H1 (cell line): ENCODE results near the gene SEL1L3. TPM values are rescaled to one million over a fixed set of nuclear protein-coding genes. Genes with fewer than 3 reads are reported as not detected.

Experiments used
- CTCF ChIA-PET: fragments of 300-600 bp; sonication (Branson Sonifier 250); formaldehyde crosslinking; loops from one replicate; lab custom pipeline; 2021; ENCODE audit not compliant: partially characterized antibody; lab: Charles Lee
- POLR2A ChIA-PET: fragments of 300-600 bp; sonication (Branson Sonifier 250); formaldehyde crosslinking; loops from one replicate; lab custom pipeline; 2021; ENCODE audit warnings: inconsistent platforms; ENCODE audit not compliant: partially characterized antibody; lab: Charles Lee
- DNase-seq, 2 experiments: peaks; one replicate each; pipeline versions ENCODE4 v3.0.0 to v3.0.0-alpha.2; 2010 to 2022; ENCODE audit warnings: low spot score in 2 of 2, low read depth in 1 of 2, mixed read lengths in 1 of 2
- FAIRE-seq: peaks from 2 replicates; lab custom pipeline; 2011; peaks lifted over from hg19 to GRCh38; lab: Jason Lieb, UNC
- H2AFZ ChIP-seq: 2 replicates; pipeline ENCODE4 v1.8.1; 2012; ENCODE audit warnings: low read length, inconsistent platforms
- H2AK5ac ChIP-seq: 2 replicates; pipeline ENCODE4 v1.6.1; 2013; ENCODE audit warnings: low read depth, low read length
- H2BK120ac ChIP-seq: replicated peaks from 2 replicates; pipeline ENCODE3; 2013; ENCODE audit warnings: low read depth, low read length, inconsistent platforms
- H2BK12ac ChIP-seq: 2 replicates; pipeline ENCODE4 v1.6.1; 2013; ENCODE audit warnings: low read depth, low read length
- H2BK15ac ChIP-seq: 2 replicates; pipeline ENCODE4 v1.6.1; 2013; ENCODE audit warnings: low read length
- H2BK20ac ChIP-seq: 2 replicates; pipeline ENCODE4 v1.6.1; 2013; ENCODE audit warnings: low read length
- H2BK5ac ChIP-seq: 2 replicates; pipeline ENCODE4 v1.6.1; 2013; ENCODE audit warnings: low read depth, low read length
- H3K14ac ChIP-seq: 2 replicates; pipeline ENCODE4 v1.6.1; 2013; ENCODE audit warnings: inconsistent platforms; ENCODE audit not compliant: insufficient read length
- H3K18ac ChIP-seq: 2 replicates; pipeline ENCODE4 v1.6.1; 2013; ENCODE audit warnings: low read length; ENCODE audit errors: extremely low read depth
- H3K23ac ChIP-seq: 2 replicates; pipeline ENCODE4 v1.6.1; 2013; ENCODE audit warnings: inconsistent platforms; ENCODE audit not compliant: insufficient read length
- H3K23me2 ChIP-seq: 2 replicates; pipeline ENCODE4 v1.6.1; 2013; ENCODE audit warnings: low read depth, low read length
- H3K27ac ChIP-seq: 2 replicates; pipeline ENCODE4 v1.6.1; 2011; ENCODE audit warnings: low read depth, low read length, inconsistent platforms
- H3K27me3 ChIP-seq, 4 experiments: replicated peaks in 1 of 4; 1 replicate in 1 of 4; 2 replicates in 3 of 4; pipeline versions ENCODE4 v1.6.1 to v1.8.1; 2011 to 2013; ENCODE audit warnings: low read length in 3 of 4, mild to moderate bottlenecking in 3 of 4, inconsistent platforms in 2 of 4, mixed read lengths in 2 of 4, moderate library complexity in 1 of 4; ENCODE audit not compliant: control insufficient read depth in 3 of 4, insufficient read depth in 3 of 4; ENCODE audit errors: extremely low read depth in 1 of 4
- H3K36me3 ChIP-seq, 4 experiments: 2 replicates each; pipeline versions ENCODE4 v1.6.1 to v1.8.1; 2011 to 2013; ENCODE audit warnings: mild to moderate bottlenecking in 4 of 4, low read length in 3 of 4, moderate library complexity in 2 of 4, control low read depth in 1 of 4, inconsistent platforms in 1 of 4; ENCODE audit not compliant: insufficient read depth in 4 of 4, control insufficient read depth in 2 of 4
- H3K4ac ChIP-seq: replicated peaks from 2 replicates; pipeline ENCODE3; 2013; ENCODE audit warnings: low read length, low read depth, mixed read lengths, inconsistent platforms; ENCODE audit not compliant: insufficient read length
- H3K4me1 ChIP-seq, 4 experiments: replicated peaks in 1 of 4; 1 replicate in 1 of 4; 2 replicates in 3 of 4; pipeline versions ENCODE4 v1.6.1 to v1.8.1; 2011 to 2013; ENCODE audit warnings: low read length in 3 of 4, inconsistent platforms in 2 of 4, mixed read lengths in 1 of 4; ENCODE audit not compliant: insufficient read depth in 4 of 4, control insufficient read depth in 3 of 4
- H3K4me2 ChIP-seq, 2 experiments: 2 replicates each; pipeline versions ENCODE4 v1.6.1 to v1.8.1; 2011 to 2013; ENCODE audit warnings: low read depth in 2 of 2, low read length in 2 of 2, control low read depth in 1 of 2, inconsistent platforms in 1 of 2, mild to moderate bottlenecking in 1 of 2; ENCODE audit not compliant: insufficient read depth in 1 of 2
- H3K4me3 ChIP-seq, 4 experiments: fragments of 200-600, 300-600 bp in 1 of 4; sonication (generic), shearing (Covaris generic), sonication (Bioruptor Twin) in 1 of 4; 2 replicates each; pipeline versions ENCODE4 v1.5.1 to v1.8.1; 2011 to 2016; ENCODE audit warnings: low read length in 4 of 4, low read depth in 3 of 4, control low read depth in 2 of 4, inconsistent platforms in 2 of 4, mild to moderate bottlenecking in 2 of 4, mixed read lengths in 1 of 4, moderate library complexity in 1 of 4; ENCODE audit not compliant: insufficient read depth in 2 of 4; ENCODE audit errors: extremely low read depth in 1 of 4
- H3K56ac ChIP-seq: replicated peaks from 2 replicates; pipeline ENCODE3; 2013; ENCODE audit warnings: low read depth, mild to moderate bottlenecking, mixed read lengths, low read length, inconsistent platforms; ENCODE audit not compliant: insufficient read length
- H3K79me1 ChIP-seq: 2 replicates; pipeline ENCODE4 v1.6.1; 2013; ENCODE audit warnings: low read depth, low read length, control low read depth
- H3K79me2 ChIP-seq, 2 experiments: 2 replicates each; pipeline versions ENCODE4 v1.6.1 to v1.8.1; 2012 to 2013; ENCODE audit warnings: low read length in 2 of 2, mild to moderate bottlenecking in 2 of 2, inconsistent platforms in 1 of 2; ENCODE audit not compliant: insufficient read depth in 2 of 2, control insufficient read depth in 1 of 2
- H3K9ac ChIP-seq, 4 experiments: replicated peaks in 1 of 4; 1 replicate in 1 of 4; 2 replicates in 3 of 4; pipeline versions ENCODE4 v1.6.1 to v1.8.1; 2011 to 2013; ENCODE audit warnings: low read depth in 3 of 4, low read length in 3 of 4, control low read depth in 2 of 4, mild to moderate bottlenecking in 2 of 4, moderate library complexity in 2 of 4, inconsistent platforms in 1 of 4; ENCODE audit errors: extremely low read depth in 1 of 4
- H3K9me3 ChIP-seq, 2 experiments: 2 replicates each; pipeline versions ENCODE4 v1.6.1 to v1.8.1; 2012 to 2013; ENCODE audit warnings: mild to moderate bottlenecking in 2 of 2, moderate library complexity in 2 of 2, control low read depth in 1 of 2, inconsistent platforms in 1 of 2, low read depth in 1 of 2, low read length in 1 of 2, mixed read lengths in 1 of 2; ENCODE audit not compliant: insufficient read depth in 2 of 2
- H4K20me1 ChIP-seq, 2 experiments: replicated peaks in 1 of 2; 2 replicates each; pipeline versions ENCODE3 to v1.8.1; 2011 to 2013; ENCODE audit warnings: inconsistent platforms in 2 of 2, low read length in 2 of 2, mild to moderate bottlenecking in 1 of 2; ENCODE audit not compliant: insufficient read depth in 2 of 2, control insufficient read depth in 1 of 2
- H4K5ac ChIP-seq: 2 replicates; pipeline ENCODE4 v1.6.1; 2013; ENCODE audit warnings: low read length, low read depth, mixed read lengths, inconsistent platforms; ENCODE audit not compliant: insufficient read length
- H4K8ac ChIP-seq: 2 replicates; pipeline ENCODE4 v1.8.0; 2013; ENCODE audit warnings: mild to moderate bottlenecking, moderate library complexity, low read length, inconsistent platforms; ENCODE audit not compliant: insufficient read depth; ENCODE audit errors: extremely low read depth
- H4K91ac ChIP-seq: replicated peaks from 2 replicates; pipeline ENCODE3; 2013; ENCODE audit warnings: low read length, mixed read lengths, inconsistent platforms; ENCODE audit not compliant: insufficient read length
- FOSL1 ChIP-seq: IDR thresholded peaks from 2 replicates; pipeline ENCODE4 v1.6.1; 2011; ENCODE audit warnings: mild to moderate bottlenecking, low read depth, low read length, moderate library complexity; ENCODE audit not compliant: insufficient read depth
- POU5F1 ChIP-seq: IDR thresholded peaks from 2 replicates; pipeline ENCODE4 v1.6.1; 2011; ENCODE audit warnings: low read depth, mild to moderate bottlenecking, low read length, moderate library complexity
- WGBS, 2 experiments: shearing (Covaris generic) in 1 of 2; methylation state at CpG; one replicate each; pipeline versions ENCODE4 v1.1.6 to v1.1.7; 2013 to 2015; ENCODE audit warnings: low lambda C conversion rate in 2 of 2, mixed read lengths in 2 of 2, inconsistent platforms in 1 of 2, low coverage in 1 of 2, missing lambda C conversion rate in 1 of 2; ENCODE audit not compliant: insufficient replicate concordance in 2 of 2, insufficient coverage in 1 of 2, insufficient read length in 1 of 2; ENCODE audit errors: extremely low coverage in 1 of 2, missing lambda C conversion rate in 1 of 2; 5-methylcytosine and 5-hydroxymethylcytosine counted together
- polyA plus RNA-seq, 7 experiments: library from polyadenylated mRNA; depleted of rRNA in 3 of 7; stranded (reverse) in 5 of 7; unstranded in 2 of 7; fragments of >200 nt in 5 of 7; fragments of 200-250 nt in 2 of 7; gene quantifications; 1 replicate in 5 of 7; 2 replicates in 1 of 7; 4 replicates in 1 of 7; pipeline versions ENCODE4 v1.2.1 to v1.2.3, GENCODE V29; 2011 to 2013; ENCODE audit warnings: missing spikeins in 2 of 7, mixed read lengths in 2 of 7
- total RNA-seq: library from RNA; stranded (reverse); fragmentation: NEBNext Ultra II Directional; extraction: Animal tissue kit (Norgen Biotek cat#: 25700); gene quantifications from 2 replicates; pipeline ENCODE4 v1.2.1, GENCODE V29; 2021

Gene SEL1L3
- total and polyA plus RNA-seq, 2 of the 8 experiments (the other 6 are each of a cell fraction or from before 2014, with no cell fraction given): 18.2 to 54.0 TPM

- POLR2A ChIA-PET: no interaction called here
- TF ChIP-seq POU5F1: no peak
- TF ChIP-seq FOSL1: no peak
These were observed 52.8 kb downstream of the SEL1L3 start for GRCh38 chr4:25809996-25810395.

More at GRCh38 chr4:25809996-25810395, 52.8 kb downstream of the SEL1L3 start:
- WGBS, 2 experiments: 95% methylated on average over 4 of the region's 4 CpGs; no CpG with 5 or more reads in 1 of the 2 experiments
- peaks cover 2 to 23% (median 5%) of the 10 kb centered on the region in 4 experiments; a peak in 6 of 7 replicates for H3K4me1 ChIP-seq
- no peaks in the 10 kb centered on the region; a peak in 2 of 7 replicates for H3K27me3 ChIP-seq
- H2AK5ac ChIP-seq: no peak overlapping the region
- no peaks in the 10 kb centered on the region for H3K79me2 ChIP-seq
- FAIRE-seq: no peak
- no peak overlapping the region for H2BK15ac ChIP-seq
- no peak overlapping the region for H3K56ac ChIP-seq
- no peak for DNase-seq
- H2AFZ ChIP-seq: no peak overlapping the region
- no peak overlapping the region for H3K4me2 ChIP-seq
- no peak overlapping the region for H3K14ac ChIP-seq
- H2BK5ac ChIP-seq: no peak overlapping the region
- no peak overlapping the region for H3K27ac ChIP-seq
- H3K4ac ChIP-seq: no peak overlapping the region
- no peak overlapping the region for H2BK120ac ChIP-seq
- H4K8ac ChIP-seq: no peak overlapping the region
- no peaks in the 10 kb centered on the region; the same call in 1 of the 2 replicates for H3K23me2 ChIP-seq
- no peak overlapping the region for H3K23ac ChIP-seq
- H2BK20ac ChIP-seq: no peak overlapping the region
- no peaks in the 10 kb centered on the region for H3K9me3 ChIP-seq
- H3K18ac ChIP-seq: no peak overlapping the region
- H4K5ac ChIP-seq: no peak overlapping the region
- H4K91ac ChIP-seq: no peak overlapping the region
- no peak overlapping the region for H3K9ac ChIP-seq
- no peak overlapping the region for H3K4me3 ChIP-seq
- no peaks in the 10 kb centered on the region for H3K79me1 ChIP-seq
- peaks cover 0 to 12% (median 0%) of the 10 kb centered on the region in 4 experiments; a peak in 2 of 8 replicates for H3K36me3 ChIP-seq
- H4K20me1 ChIP-seq: no peaks in the 10 kb centered on the region
- H2BK12ac ChIP-seq: no peak overlapping the region; the same call in 1 of the 2 replicates
- CTCF ChIA-PET: interaction anchor here (1.4 kb wide), 1 partner anchor 32 kb away, joined by 5 read pairs; no protein-coding TSS in a partner anchor
